Astrocyte of the cerebellum (primary cell): ENCODE results near the gene RAB31.
"Not testable (repeated sequence)": the region's sequence is repeated elsewhere in the genome, so short reads cannot be mapped to it uniquely, and the experiment has no call there.

ENCODE experiments used
- DNase-seq: peaks from one replicate; pipeline ENCODE4 v3.0.0-alpha.2; 2011; ENCODE audit warnings: low read depth
- H3K4me3 ChIP-seq: 2 replicates; pipeline ENCODE4 v1.5.1; 2011; ENCODE audit warnings: mild to moderate bottlenecking, low read depth, low read length, moderate library complexity
- in situ Hi-C: cut with HindIII; loops from 2 replicates; pipeline ENCODE4 v1.10.0; 2017; ENCODE audit warnings: low sequenced_read_pairs
- TF ChIP-seq, protein P1 (sequence below): IDR thresholded peaks from 2 replicates; pipeline ENCODE4 v1.5.1; 2012; ENCODE audit warnings: low read length, low read depth, moderate library complexity, mild to moderate bottlenecking; ENCODE audit errors: missing control alignments

The RAB31 gene

GRCh38 chr18:9886005-9886348, 177.9 kb downstream of the RAB31 start:
- no peak overlapping the region for H3K4me3 ChIP-seq
- in situ Hi-C loops: no loop called here
- no peak for DNase-seq
- TF ChIP-seq, protein P1, sequence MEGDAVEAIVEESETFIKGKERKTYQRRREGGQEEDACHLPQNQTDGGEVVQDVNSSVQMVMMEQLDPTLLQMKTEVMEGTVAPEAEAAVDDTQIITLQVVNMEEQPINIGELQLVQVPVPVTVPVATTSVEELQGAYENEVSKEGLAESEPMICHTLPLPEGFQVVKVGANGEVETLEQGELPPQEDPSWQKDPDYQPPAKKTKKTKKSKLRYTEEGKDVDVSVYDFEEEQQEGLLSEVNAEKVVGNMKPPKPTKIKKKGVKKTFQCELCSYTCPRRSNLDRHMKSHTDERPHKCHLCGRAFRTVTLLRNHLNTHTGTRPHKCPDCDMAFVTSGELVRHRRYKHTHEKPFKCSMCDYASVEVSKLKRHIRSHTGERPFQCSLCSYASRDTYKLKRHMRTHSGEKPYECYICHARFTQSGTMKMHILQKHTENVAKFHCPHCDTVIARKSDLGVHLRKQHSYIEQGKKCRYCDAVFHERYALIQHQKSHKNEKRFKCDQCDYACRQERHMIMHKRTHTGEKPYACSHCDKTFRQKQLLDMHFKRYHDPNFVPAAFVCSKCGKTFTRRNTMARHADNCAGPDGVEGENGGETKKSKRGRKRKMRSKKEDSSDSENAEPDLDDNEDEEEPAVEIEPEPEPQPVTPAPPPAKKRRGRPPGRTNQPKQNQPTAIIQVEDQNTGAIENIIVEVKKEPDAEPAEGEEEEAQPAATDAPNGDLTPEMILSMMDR: no peak

DNA sequence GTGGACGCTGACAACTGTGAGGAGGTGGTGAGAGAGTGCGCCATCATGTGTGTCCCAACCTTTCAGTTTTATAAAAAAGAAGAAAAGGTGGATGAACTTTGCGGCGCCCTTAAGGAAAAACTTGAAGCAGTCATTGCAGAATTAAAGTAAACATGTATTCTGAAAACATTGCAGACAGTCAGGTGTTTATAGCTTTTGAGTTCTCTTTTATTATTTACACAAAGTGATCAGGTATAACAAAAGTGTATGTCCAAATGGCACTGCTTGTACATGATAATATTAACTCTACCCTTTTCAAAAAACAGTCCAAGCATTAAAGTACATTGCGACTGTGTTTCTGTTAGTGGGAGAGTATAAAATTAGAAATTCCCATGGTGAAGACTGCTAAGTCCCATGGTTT, 179.9 kb downstream of the RAB31 start:
- TF ChIP-seq, protein P1: no peak
- DNase-seq: no peak
- in situ Hi-C loops: no loop called here
- no peak overlapping the region for H3K4me3 ChIP-seq

DNA sequence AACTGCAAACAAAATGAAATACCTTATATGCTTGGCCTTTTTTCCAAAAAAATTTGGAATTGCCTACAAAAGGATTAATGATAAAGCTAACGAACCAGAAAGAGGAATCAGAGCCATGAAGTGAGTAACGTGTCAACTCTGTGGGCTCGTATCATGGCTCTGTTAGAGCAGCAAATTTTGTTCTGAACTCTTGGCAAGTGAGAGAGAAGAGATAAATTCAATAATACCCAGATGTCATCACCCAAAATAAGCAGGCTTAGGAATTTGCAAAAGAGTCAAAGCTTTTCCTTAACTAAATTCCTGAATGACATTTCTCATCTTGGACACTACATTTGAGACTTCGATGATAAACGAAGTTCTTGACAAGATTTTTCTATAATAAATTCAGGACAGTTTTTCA, 182.1 kb downstream of the RAB31 start:
- DNase-seq: no peak
- TF ChIP-seq, protein P1: no peak
- no peak overlapping the region for H3K4me3 ChIP-seq
- in situ Hi-C loops: no loop called here

DNA sequence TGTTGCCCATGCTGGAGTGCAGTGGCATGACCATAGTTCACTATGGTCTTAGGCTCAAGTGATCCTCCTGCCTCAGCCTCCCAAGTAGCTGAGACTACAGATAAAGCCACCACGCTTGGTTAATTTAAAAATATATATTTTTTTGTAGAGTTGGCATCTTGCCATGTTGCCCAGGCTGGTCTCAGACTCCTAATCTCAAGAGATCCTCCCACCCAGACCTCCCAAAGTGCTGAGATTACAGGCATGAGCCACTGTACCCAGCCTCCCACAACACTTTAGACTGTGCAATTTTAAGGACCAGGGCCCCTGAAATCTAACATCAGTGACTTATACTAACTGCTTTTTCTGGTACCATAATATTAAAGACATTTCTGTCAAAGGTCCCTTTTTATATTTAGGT, 182.9 kb downstream of the RAB31 start:
- H3K4me3 ChIP-seq: no peak overlapping the region
- in situ Hi-C loops: no loop called here
- TF ChIP-seq, protein P1: no peak
- no peak for DNase-seq

DNA sequence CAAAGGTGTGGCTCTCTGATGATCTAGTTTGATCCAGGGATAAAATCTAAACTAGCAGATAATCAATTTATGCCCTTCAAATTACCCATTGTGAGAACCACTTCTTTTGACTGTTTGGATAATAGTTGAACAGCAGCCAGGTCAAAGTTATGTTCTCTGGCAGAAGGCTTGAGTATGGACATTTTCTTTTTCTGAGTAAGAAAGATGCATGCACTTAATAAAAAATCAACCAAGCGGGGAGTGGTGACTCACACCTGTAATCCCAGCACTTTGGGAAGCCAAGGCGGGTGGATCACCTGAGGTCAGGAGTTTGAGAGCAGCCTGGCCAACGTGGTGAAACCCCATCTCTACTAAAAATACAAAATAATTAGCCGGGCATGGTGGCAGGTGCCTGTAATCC, 183.4 kb downstream of the RAB31 start:
- DNase-seq, in situ Hi-C loops, H3K4me3 ChIP-seq: not testable (repeated sequence)

DNA sequence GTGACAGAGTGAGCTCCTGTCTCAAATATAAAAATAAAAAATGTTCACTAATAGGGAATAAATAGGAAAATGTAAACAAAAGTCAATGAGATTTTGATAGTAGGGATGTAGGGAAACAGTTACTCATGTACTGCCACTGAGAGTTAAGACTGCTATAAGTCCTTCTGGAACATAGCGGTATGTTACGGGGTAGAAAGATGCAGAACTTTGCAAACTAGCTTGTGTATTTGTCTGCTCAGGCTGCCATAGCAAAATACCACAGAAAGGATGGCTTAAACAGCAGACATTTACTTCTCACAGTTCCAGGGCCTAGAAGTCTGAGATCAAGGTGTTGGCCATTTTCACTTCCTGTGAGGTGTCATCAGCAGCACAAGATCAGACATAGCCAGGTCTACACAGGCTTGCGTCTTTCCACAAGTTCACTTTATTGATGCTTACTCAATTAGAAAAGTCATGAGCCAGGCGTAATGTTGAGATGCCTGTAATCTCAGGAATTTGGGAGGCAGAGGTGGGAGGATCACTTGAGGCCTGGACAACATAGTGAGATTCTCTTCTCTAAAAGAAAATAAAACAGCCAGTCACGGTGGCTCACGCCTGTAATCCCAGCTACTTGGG, 186.5 kb downstream of the RAB31 start:
- no peak overlapping the region for H3K4me3 ChIP-seq
- DNase-seq: no peak
- in situ Hi-C loops: no loop called here
- TF ChIP-seq, protein P1: no peak

GRCh38 chr18:9897129-9897528, 189.0 kb downstream of the RAB31 start:
- in situ Hi-C loops: no loop called here
- no peak overlapping the region for H3K4me3 ChIP-seq
- DNase-seq: no peak
- TF ChIP-seq, protein P1: no peak

DNA sequence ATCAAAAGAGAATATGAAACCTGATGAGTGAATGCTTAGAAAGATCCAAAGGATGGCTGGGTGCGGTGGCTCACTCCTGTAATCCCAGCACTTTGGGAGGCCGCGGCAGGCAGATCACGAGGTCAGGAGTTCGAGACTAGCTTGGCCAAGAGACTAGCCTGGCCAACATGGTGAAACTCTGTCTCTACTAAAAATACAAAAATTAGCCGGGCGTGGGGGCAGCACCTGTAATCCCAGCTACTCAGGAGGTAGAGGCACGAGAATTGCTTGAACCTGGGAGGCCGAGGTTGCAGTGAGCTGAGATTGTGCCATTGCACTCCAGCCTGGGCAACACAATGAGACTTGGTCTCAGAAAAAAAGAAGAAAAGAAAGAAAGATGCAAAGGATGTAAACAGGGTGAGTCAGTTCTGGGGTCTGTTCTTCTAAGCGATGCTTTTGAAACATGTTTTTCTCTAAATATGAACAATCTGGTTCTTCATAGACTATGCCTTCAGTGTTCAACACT, 189.7 kb downstream of the RAB31 start:
- in situ Hi-C loops, DNase-seq, H3K4me3 ChIP-seq: not testable (repeated sequence)
